ENCODE data around the gene ABCB1. TPM values are rescaled to one million over a fixed set of nuclear protein-coding genes. Genes with fewer than 3 reads are reported as not detected.
"Not testable (repeated sequence)": the region's sequence is repeated elsewhere in the genome, so short reads cannot be mapped to it uniquely, and the experiment has no call there.

ABCB1 gene
- total RNA-seq, 1 experiment from 2014 or later, result 11.8 TPM

GRCh38 chr7:87473192-87473591, 127.5 kb downstream of the ABCB1 start:
- no peak for DNase-seq (ENCODE audit: low read depth)

GRCh38 chr7:87471473-87471872, 129.2 kb downstream of the ABCB1 start:
- DNase-seq (ENCODE audit: low read depth), result no peak

- not testable (repeated sequence) for DNase-seq (ENCODE audit: low read depth)
These were observed 131.5 kb downstream of the ABCB1 start for GRCh38 chr7:87469204-87469603.

GRCh38 chr7:87465534-87465880, 135.2 kb downstream of the ABCB1 start:
- not testable (repeated sequence) for DNase-seq (ENCODE audit: low read depth)

GRCh38 chr7:87464830-87465533, 135.7 kb downstream of the ABCB1 start:
- DNase-seq (ENCODE audit: low read depth), result not testable (repeated sequence)

GRCh38 chr7:87463982-87464381, 136.7 kb downstream of the ABCB1 start:
- DNase-seq (ENCODE audit: low read depth), result no peak

GRCh38 chr7:87460444-87460843, 140.2 kb downstream of the ABCB1 start:
- DNase-seq (ENCODE audit: low read depth), result not testable (repeated sequence)

- no peak for DNase-seq (ENCODE audit: low read depth)
These were observed 140.7 kb downstream of the ABCB1 start for GRCh38 chr7:87459941-87460340.

- no peak for DNase-seq (ENCODE audit: low read depth)
These were observed 142.5 kb downstream of the ABCB1 start for GRCh38 chr7:87458148-87458547.

GRCh38 chr7:87456247-87456646, 144.4 kb downstream of the ABCB1 start:
- DNase-seq (ENCODE audit: low read depth), result no peak

Other genes with a start within 250 kb of the ABCB1 start
- 0.27 and 1.5 TPM in 2 replicates for gene ABCB4, start 125.2 kb downstream of the ABCB1 start, total RNA-seq (2014; rRNA removed; shearing (Covaris generic))
- gene RUNDC3B, start 27.5 kb upstream of the ABCB1 start, total RNA-seq (2014; rRNA removed; shearing (Covaris generic)), result 0.48 and 0.63 TPM in 2 replicates

Data from Daoy (cell line).